T-cell (primary cell): ENCODE results near the gene ATP1B1. TPM values are rescaled to one million over a fixed set of nuclear protein-coding genes. Genes with fewer than 3 reads are reported as not detected.

Experiments used
- ATAC-seq, 4 experiments: fragments of 200-7000 bp in 3 of 4; fragments of 150-1000 bp in 1 of 4; cut with Tn5 transposase; replicated peaks in 1 of 4; 1 replicate in 3 of 4; 2 replicates in 1 of 4; pipeline ENCODE4 v1.10.0; 2021; ENCODE audit warnings: moderate library complexity in 3 of 4, mild to moderate bottlenecking in 2 of 4, moderate number of reproducible peaks in 1 of 4
- CTCF ChIA-PET, 2 donors: fragments of 300-600 bp; sonication (Branson Sonifier 250); formaldehyde crosslinking; loops; one replicate each; lab custom pipeline; 2022; ENCODE audit warnings: antibody characterized with exemption in 2 of 2; lab: Charles Lee
- POLR2A ChIA-PET, 2 donors: fragments of 300-600 bp; sonication (Branson Sonifier 250); formaldehyde crosslinking; loops; one replicate each; lab custom pipeline; 2022; ENCODE audit warnings: antibody characterized with exemption in 2 of 2; lab: Charles Lee
- DNase-seq, 35 experiments: peaks; one replicate each; pipeline versions ENCODE4 v3.0.0 to v3.0.0-alpha.2; 2013 to 2023
- H3K27ac ChIP-seq: one replicate; pipeline ENCODE4 v1.5.1; 2013; ENCODE audit warnings: low read length
- H3K27me3 ChIP-seq, 2 experiments: replicated peaks in 1 of 2; 1 replicate in 1 of 2; 2 replicates in 1 of 2; pipeline versions ENCODE4 v1.6.1 to v1.7.0; 2013; ENCODE audit warnings: low read length in 1 of 2, mixed read lengths in 1 of 2; ENCODE audit not compliant: control insufficient read depth in 2 of 2, insufficient read depth in 2 of 2; ENCODE audit errors: extremely low read depth in 1 of 2
- H3K36me3 ChIP-seq, 2 donors: 1 replicate in 1 of 2; 2 replicates in 1 of 2; pipeline versions ENCODE4 v1.6.1 to v1.7.0; 2013; ENCODE audit warnings: low read length in 1 of 2; ENCODE audit not compliant: control insufficient read depth in 2 of 2, insufficient read depth in 1 of 2; ENCODE audit errors: extremely low read depth in 1 of 2
- H3K4me1 ChIP-seq, 2 experiments: 1 replicate in 1 of 2; 2 replicates in 1 of 2; pipeline versions ENCODE4 v1.6.1 to v1.7.0; 2013; ENCODE audit warnings: low read length in 2 of 2, mixed read lengths in 1 of 2; ENCODE audit not compliant: insufficient read depth in 2 of 2, control insufficient read depth in 1 of 2; ENCODE audit errors: extremely low read depth in 1 of 2
- H3K4me3 ChIP-seq, 2 donors: 1 replicate in 1 of 2; 2 replicates in 1 of 2; pipeline versions ENCODE4 v1.5.1 to v1.7.0; 2013; ENCODE audit warnings: mild to moderate bottlenecking in 2 of 2, low read length in 1 of 2, moderate library complexity in 1 of 2; ENCODE audit not compliant: control insufficient read depth in 1 of 2; ENCODE audit errors: extremely low read depth in 1 of 2
- H3K9me3 ChIP-seq: 2 replicates; pipeline ENCODE4 v1.7.0; 2013
- H3K27ac Mint-ChIP-seq, 2 donors: one replicate each; pipeline ENCODE4 v1.8.0; 2020 to 2021; ENCODE audit warnings: mild to moderate bottlenecking in 2 of 2, mixed read lengths in 2 of 2
- H3K27me3 Mint-ChIP-seq, 2 donors: one replicate each; pipeline ENCODE4 v1.8.0; 2021 to 2022; ENCODE audit warnings: mixed read lengths in 2 of 2
- H3K36me3 Mint-ChIP-seq: one replicate; pipeline ENCODE4 v1.8.0; 2021; ENCODE audit warnings: mixed read lengths
- H3K4me1 Mint-ChIP-seq, 3 donors: one replicate each; pipeline ENCODE4 v1.8.0; 2020 to 2022; ENCODE audit warnings: mixed read lengths in 3 of 3, mild to moderate bottlenecking in 1 of 3
- H3K4me3 Mint-ChIP-seq, 3 donors: one replicate each; pipeline ENCODE4 v1.8.0; 2020 to 2022; ENCODE audit warnings: mild to moderate bottlenecking in 3 of 3, mixed read lengths in 3 of 3, moderate library complexity in 3 of 3
- H3K9me3 Mint-ChIP-seq, 3 donors: one replicate each; pipeline ENCODE4 v1.8.0; 2020 to 2022; ENCODE audit warnings: mixed read lengths in 3 of 3
- WGBS: methylation state at CpG from one replicate; pipeline ENCODE4 v1.1.5; 2013; ENCODE audit warnings: missing lambda C conversion rate; ENCODE audit not compliant: insufficient coverage; 5-methylcytosine and 5-hydroxymethylcytosine counted together
- total RNA-seq, 35 experiments: library from RNA in 6 of 35; stranded (reverse) in 6 of 35; fragments of 120-200 nt in 1 of 35; gene quantifications; one replicate each; pipeline versions ENCODE4 v1.2.1 to v1.2.4 and lab custom pipeline; 2013 to 2026

ATP1B1 gene
- total RNA-seq, 5 donors from 2014 or later (not counting 1 experiment from before 2014, with no cell fraction given): 2.5 to 6.1 (median 3.9) TPM

- no peak for DNase-seq
- Histone ChIP-seq H3K9me3 (no peaks in the 10 kb centered on the region), H3K4me3 (no peak overlapping the region), H3K27me3 (peaks cover 0 to 4% of the 10 kb centered on the region in 2 experiments), H3K36me3 (peaks cover 0 to 3% of the 10 kb centered on the region in 2 donors), H3K4me1 (no peaks in the 10 kb centered on the region), H3K27ac (no peak overlapping the region)
- Mint-ChIP-seq H3K4me1 (peaks cover 0 to 8% (median 0%) of the 10 kb centered on the region in 3 donors), H3K27ac (no peak overlapping the region), H3K36me3 (no peaks in the 10 kb centered on the region), H3K27me3 (no peaks in the 10 kb centered on the region), H3K9me3 (no peaks in the 10 kb centered on the region), H3K4me3 (no peak overlapping the region)
- no CpG with 5 or more reads among the region's 1 CpG for WGBS
- no peak for ATAC-seq
- ChIA-PET CTCF (interaction anchor here in 1 of 2 donors (0.6 kb wide), 1 partner anchor 1700 kb away, joined by 3 read pairs; no protein-coding TSS in a partner anchor), POLR2A (interaction anchor here in 1 of 2 donors (0.6 kb wide), 1 partner anchor 21 kb away, joined by 3 read pairs; no protein-coding TSS in a partner anchor)
Measured at GRCh38 chr1:169117599-169117998, 11.1 kb downstream of the ATP1B1 start.

- no peak for DNase-seq
- peaks cover 0 to 4% of the 10 kb centered on the region in 2 experiments for H3K27me3 ChIP-seq
- WGBS: 100% methylated on average over 3 of the region's 4 CpGs
- H3K27ac ChIP-seq: no peak overlapping the region
- no peaks in the 10 kb centered on the region for H3K4me1 ChIP-seq
- ChIA-PET POLR2A (no interaction called here), CTCF (no interaction called here)
- Mint-ChIP-seq H3K27ac (no peak overlapping the region), H3K9me3 (no peaks in the 10 kb centered on the region), H3K27me3 (no peaks in the 10 kb centered on the region), H3K36me3 (no peaks in the 10 kb centered on the region), H3K4me1 (peaks cover 0 to 8% (median 0%) of the 10 kb centered on the region in 3 donors), H3K4me3 (no peak overlapping the region)
- peaks cover 0 to 3% of the 10 kb centered on the region in 2 donors for H3K36me3 ChIP-seq
- H3K4me3 ChIP-seq: no peak overlapping the region
- no peaks in the 10 kb centered on the region for H3K9me3 ChIP-seq
- ATAC-seq: no peak
Measured at GRCh38 chr1:169118227-169118626, 11.7 kb downstream of the ATP1B1 start.

GRCh38 chr1:169119405-169119804 lies 12.9 kb downstream of the ATP1B1 start:
- H3K27me3 Mint-ChIP-seq: no peaks in the 10 kb centered on the region
- peaks cover 0 to 8% (median 0%) of the 10 kb centered on the region in 3 donors for H3K4me1 Mint-ChIP-seq
- H3K27ac Mint-ChIP-seq: no peak overlapping the region
- ATAC-seq (no peak), DNase-seq (no peak)
- Histone ChIP-seq H3K36me3 (peaks cover 0 to 3% of the 10 kb centered on the region in 2 donors), H3K9me3 (no peaks in the 10 kb centered on the region), H3K27me3 (peaks cover 0 to 4% of the 10 kb centered on the region in 2 experiments), H3K4me3 (no peak overlapping the region), H3K4me1 (no peaks in the 10 kb centered on the region), H3K27ac (no peak overlapping the region)
- POLR2A ChIA-PET: no interaction called here
- H3K9me3 Mint-ChIP-seq: no peaks in the 10 kb centered on the region
- 100% methylated on average over 2 of the region's 5 CpGs for WGBS
- CTCF ChIA-PET: no interaction called here
- peaks cover under 1% of the 10 kb centered on the region for H3K36me3 Mint-ChIP-seq
- no peak overlapping the region for H3K4me3 Mint-ChIP-seq

DNA sequence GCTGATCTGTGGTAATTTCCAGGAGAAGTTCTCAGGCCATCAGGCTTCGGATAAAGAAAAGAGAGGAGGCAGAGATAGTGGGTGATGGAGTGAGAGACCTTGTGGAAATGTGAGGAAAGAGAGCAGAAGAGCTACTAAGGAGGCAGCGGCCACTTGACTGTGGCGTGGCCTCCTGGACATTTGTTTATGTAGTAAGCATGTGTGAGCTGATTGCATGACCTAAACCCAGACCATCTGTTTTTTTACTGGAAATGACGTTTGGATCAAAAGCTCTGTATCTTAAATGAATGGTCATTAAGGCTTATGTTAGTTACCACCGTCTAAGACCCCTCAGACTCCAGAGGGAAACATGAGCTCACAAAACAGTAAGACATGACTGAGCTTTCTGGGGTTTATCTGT lies 13.6 kb downstream of the ATP1B1 start:
- Histone ChIP-seq H3K27me3 (peaks cover 0 to 4% of the 10 kb centered on the region in 2 experiments), H3K9me3 (no peaks in the 10 kb centered on the region), H3K4me3 (no peak overlapping the region), H3K4me1 (no peaks in the 10 kb centered on the region), H3K27ac (no peak overlapping the region), H3K36me3 (peaks cover 0 to 3% of the 10 kb centered on the region in 2 donors)
- H3K36me3 Mint-ChIP-seq: peaks cover 7% of the 10 kb centered on the region
- no peaks in the 10 kb centered on the region for H3K9me3 Mint-ChIP-seq
- peak overlapping the region in 1 of 2 donors; percentile 28 for H3K27ac Mint-ChIP-seq
- no peak for ATAC-seq
- no peak overlapping the region for H3K4me3 Mint-ChIP-seq
- no peak for DNase-seq
- ChIA-PET POLR2A (interaction anchor here in 1 of 2 donors (0.7 kb wide), 1 partner anchor 1316 kb away, joined by 8 read pairs; no protein-coding TSS in a partner anchor), CTCF (interaction anchor here in 1 of 2 donors (0.5 to 1.0 kb wide), 2 partner anchors 8 to 15 kb away, joined by 3 to 6 read pairs; no protein-coding TSS in a partner anchor)
- H3K4me1 Mint-ChIP-seq: peaks cover 0 to 8% (median 0%) of the 10 kb centered on the region in 3 donors
- H3K27me3 Mint-ChIP-seq: no peaks in the 10 kb centered on the region
- WGBS: 97% methylated on average over 3 of the region's 5 CpGs

- WGBS: 86% methylated on average over 2 of the region's 6 CpGs
- H3K4me3 Mint-ChIP-seq: no peak overlapping the region
- Histone ChIP-seq H3K27ac (no peak overlapping the region), H3K27me3 (no peaks in the 10 kb centered on the region), H3K4me3 (no peak overlapping the region), H3K36me3 (peaks cover 0 to 1% of the 10 kb centered on the region in 2 donors), H3K4me1 (no peaks in the 10 kb centered on the region), H3K9me3 (no peaks in the 10 kb centered on the region)
- CTCF ChIA-PET: interaction anchor here in 1 of 2 donors (1.0 kb wide), 1 partner anchor 9 kb away, joined by 3 read pairs; no protein-coding TSS in a partner anchor
- ATAC-seq (no peak), DNase-seq (no peak)
- no peaks in the 10 kb centered on the region for H3K9me3 Mint-ChIP-seq
- POLR2A ChIA-PET: no interaction called here
- H3K4me1 Mint-ChIP-seq: peaks cover 0 to 4% (median 0%) of the 10 kb centered on the region in 3 donors
- H3K36me3 Mint-ChIP-seq: peaks cover 8% of the 10 kb centered on the region
- H3K27me3 Mint-ChIP-seq: no peaks in the 10 kb centered on the region
- H3K27ac Mint-ChIP-seq: no peak overlapping the region
Measured at GRCh38 chr1:169121146-169121923, 14.8 kb downstream of the ATP1B1 start.

GRCh38 chr1:169122976-169123375 lies 16.5 kb downstream of the ATP1B1 start:
- ChIA-PET CTCF (no interaction called here), POLR2A (no interaction called here)
- no peaks in the 10 kb centered on the region for H3K27me3 Mint-ChIP-seq
- WGBS: 80% methylated on average over 2 of the region's 6 CpGs
- Histone ChIP-seq H3K27me3 (no peaks in the 10 kb centered on the region), H3K4me3 (no peak overlapping the region), H3K4me1 (no peaks in the 10 kb centered on the region), H3K27ac (no peak overlapping the region), H3K36me3 (peaks cover 0 to 2% of the 10 kb centered on the region in 2 donors), H3K9me3 (no peaks in the 10 kb centered on the region)
- DNase-seq: no peak
- H3K4me3 Mint-ChIP-seq: no peak overlapping the region
- H3K36me3 Mint-ChIP-seq: peaks cover 8% of the 10 kb centered on the region
- H3K4me1 Mint-ChIP-seq: no peaks in the 10 kb centered on the region
- H3K27ac Mint-ChIP-seq: no peak overlapping the region
- no peak for ATAC-seq
- H3K9me3 Mint-ChIP-seq: no peaks in the 10 kb centered on the region
